GM12873 (cell line): ENCODE results near the gene CLTB.

Experiments
- TF ChIP-seq, protein P1 (sequence below): IDR thresholded peaks from 2 replicates; pipeline ENCODE4 v1.5.1; 2012; ENCODE audit warnings: low read depth, mild to moderate bottlenecking, moderate library complexity, low read length, control low read depth; ENCODE audit not compliant: insufficient read depth; ENCODE audit errors: missing control alignments

CLTB gene

DNA sequence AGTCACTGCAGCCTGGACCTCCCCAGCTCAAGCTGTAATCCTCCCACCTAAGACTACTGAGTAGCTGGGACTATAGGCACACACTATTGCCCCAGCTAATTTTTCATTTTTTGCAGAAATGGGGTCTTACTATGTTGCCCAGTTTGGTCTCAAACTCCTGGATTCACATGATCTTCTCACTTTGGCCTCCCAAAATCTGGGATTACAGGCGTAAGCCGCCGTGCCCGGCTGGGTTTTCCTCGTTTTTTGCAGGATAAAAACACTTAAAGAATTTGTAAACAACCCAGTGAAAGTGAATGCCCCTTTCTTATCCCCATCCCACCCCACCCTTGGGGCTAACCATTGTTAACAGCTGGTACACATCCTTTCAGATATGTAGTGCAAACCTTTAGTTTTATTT, 7.7 kb downstream of the CLTB start:
- TF ChIP-seq, protein P1, sequence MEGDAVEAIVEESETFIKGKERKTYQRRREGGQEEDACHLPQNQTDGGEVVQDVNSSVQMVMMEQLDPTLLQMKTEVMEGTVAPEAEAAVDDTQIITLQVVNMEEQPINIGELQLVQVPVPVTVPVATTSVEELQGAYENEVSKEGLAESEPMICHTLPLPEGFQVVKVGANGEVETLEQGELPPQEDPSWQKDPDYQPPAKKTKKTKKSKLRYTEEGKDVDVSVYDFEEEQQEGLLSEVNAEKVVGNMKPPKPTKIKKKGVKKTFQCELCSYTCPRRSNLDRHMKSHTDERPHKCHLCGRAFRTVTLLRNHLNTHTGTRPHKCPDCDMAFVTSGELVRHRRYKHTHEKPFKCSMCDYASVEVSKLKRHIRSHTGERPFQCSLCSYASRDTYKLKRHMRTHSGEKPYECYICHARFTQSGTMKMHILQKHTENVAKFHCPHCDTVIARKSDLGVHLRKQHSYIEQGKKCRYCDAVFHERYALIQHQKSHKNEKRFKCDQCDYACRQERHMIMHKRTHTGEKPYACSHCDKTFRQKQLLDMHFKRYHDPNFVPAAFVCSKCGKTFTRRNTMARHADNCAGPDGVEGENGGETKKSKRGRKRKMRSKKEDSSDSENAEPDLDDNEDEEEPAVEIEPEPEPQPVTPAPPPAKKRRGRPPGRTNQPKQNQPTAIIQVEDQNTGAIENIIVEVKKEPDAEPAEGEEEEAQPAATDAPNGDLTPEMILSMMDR = no peak

DNA sequence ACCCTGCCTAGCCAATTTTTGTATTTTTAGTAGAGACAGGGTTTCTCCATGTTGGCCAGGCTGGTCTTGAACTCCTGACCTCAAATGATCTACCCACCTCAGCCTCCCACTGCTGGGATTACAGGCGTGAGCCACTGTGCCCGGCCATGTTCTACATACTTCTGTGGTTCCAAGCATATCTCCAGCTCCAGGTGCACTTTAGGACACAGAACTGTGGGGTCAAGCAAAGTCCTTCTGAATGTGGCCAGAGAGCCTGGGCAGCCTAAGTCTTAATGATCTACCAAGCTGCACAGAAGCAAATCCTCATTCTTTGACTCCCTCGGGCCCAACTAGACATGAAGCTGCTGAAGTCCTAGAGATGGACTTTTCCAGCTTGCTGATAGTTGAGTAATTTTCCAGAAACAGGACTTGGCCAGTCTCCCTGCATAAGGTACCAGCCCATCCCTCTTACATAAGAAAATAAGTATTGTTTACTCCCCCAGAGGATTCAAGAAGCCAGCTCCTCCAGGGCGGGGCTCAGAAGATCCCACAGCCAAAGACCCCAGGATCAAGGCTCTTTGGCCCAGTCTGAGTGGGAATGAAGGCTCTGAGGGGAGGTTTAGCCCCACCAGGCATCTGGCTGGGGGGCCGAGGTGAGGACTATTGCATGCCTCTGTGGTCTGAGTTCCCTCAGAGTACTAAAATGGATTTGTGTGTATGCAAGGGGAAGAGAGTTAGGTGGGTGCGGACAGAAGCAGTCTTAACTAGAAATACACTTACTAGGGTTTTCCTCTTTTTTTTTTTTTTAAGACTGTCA, 8.7 kb downstream of the CLTB start:
- TF ChIP-seq, protein P1 = no peak

DNA sequence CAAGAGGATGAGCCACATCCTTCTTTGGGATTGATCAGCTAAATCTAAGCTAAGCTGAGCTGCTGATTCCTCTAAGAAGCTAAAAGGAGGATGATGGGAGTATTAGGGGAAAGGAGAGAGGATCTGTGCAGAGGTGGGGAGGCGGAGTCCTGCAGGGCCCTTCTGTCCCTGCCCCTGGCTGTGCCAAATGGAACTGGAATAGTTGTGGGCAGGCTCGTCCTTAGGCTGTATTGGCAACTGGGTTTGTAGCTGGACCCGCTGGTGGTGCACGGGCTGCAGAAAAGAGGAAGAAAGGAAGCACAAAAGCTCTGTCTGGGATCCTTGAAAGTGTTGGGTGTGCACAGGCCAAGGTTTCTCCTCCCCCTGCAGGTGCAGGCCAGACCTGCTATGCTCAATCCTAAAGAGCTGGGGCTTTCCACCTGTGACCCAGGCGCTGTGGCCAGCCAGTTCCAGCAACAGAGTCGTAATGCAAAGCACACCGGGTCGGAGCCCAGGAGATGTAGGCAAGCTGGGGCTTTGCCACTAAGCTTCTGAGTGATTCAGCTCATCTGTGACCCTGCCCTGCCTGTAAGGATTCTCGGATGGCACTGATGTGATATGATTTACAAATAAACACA, 9.8 kb downstream of the CLTB start:
- TF ChIP-seq, protein P1 = no peak

DNA sequence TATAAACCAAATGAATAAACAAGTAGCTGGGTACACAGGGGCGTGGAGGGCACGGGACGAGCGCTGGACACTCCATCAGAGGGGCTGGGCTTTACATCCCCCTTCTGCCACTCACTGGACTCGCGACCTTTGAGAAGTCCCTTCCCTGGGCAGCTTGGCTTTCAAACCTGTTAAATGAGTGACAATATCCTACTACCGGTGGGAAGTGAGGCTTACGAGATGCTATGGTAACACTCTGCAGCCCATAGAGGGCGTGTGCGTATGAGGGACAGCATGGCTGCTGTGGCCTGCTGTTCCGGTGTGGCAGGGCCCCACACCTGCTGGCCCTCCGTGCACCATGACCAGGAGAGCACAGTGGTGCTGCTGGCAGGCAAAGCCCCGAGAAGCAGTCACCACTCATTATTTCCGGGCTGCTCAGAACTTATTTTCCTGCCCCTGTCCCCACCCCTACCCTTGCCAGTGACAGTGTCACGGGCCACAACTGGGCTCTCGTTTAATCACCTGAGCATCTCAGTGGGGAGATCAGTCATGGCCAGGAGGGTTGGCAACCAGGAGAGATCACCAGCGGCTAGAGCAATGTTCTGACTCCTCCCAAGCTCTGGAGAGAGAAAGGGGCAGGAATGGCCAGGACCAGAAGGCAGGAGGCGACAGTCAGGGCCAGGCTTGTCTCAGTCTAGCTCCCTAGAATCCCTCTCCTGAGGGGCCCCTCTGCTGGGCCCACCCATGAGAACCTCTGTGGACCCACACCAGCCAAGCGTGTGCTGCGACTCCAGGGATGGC, 10.5 kb downstream of the CLTB start:
- TF ChIP-seq, protein P1 = peak; percentile 13

DNA sequence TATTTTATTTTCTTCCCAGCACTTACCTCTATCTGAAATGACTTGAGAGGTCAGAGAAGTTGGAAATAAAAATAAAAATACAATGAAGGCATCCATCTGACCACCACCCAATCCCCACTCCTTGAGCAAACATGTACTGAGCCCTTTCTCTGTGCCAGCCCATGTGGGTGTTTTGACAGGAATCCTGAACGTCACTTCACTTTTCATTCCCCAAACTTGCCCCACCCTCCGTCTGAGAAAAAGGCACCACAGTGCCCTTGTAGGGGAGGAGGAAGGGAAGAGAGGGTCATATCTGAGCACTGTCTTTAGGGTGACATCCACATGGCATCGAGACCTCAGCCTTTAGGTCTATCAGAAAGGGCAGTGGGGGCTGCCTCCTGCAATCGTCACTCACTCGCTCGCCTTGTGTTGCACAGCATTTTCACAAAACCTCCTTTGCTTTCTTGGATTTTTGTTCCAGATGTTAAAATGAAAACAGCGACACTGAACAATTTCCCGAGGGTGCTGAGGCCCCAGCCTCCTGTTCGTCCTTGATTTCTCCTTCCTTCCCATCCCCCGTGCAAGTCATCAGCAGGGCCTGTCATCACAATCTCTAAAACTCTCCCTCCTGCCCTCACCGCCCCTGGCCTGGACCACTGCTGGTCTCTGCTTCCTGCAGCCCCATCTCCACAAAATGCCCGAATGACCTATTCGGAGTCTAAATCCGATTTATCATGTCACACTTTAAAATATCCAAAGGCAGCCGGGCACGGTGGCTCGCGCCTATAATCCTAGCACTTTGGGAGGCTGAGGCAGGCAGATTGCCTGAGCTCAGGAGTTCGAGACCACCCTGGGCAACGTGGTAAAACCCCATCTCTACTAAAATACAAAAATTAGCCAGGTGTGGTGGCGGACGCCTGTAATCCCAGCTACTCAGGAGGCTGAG, 14.8 kb downstream of the CLTB start:
- TF ChIP-seq, protein P1 = no peak

DNA sequence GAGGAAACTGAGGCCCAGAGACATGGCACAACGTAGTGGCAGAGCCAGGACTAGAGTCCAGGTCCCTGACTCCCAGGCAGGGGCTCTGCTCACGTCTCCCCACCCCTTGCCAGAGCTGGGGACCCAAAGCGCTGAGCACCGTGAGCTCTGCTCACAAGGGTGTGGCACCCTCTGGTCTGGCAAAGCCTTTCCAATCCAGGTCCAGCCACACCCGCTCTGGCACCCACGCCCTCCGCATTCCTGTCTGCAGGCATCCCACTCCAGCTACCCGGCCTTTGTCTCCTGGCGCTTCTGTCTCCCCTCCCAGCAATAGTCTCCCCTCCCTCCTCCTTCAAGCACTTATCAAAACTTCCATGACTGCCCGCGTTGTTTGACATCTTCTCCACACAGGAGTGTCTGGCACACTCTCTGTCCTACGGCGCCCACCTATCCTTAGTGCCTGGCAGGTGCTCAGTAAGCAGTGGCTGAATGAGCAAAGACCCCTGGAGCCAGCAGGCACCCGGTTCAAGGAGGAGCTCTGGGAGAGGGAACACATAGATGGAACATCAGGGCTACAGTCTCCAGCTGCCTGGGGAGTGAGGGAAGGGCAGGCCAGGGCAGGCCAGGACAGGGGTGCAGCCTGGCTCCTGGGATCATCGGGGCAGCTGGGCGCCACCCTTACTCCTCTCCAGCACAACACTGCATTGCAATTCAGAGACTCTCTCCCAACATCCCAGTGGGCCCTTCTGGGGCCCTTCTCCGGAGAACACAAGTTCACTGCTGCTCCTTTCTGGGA, 15.8 kb downstream of the CLTB start:
- TF ChIP-seq, protein P1 = no peak
